Neuronal stem cell (in vitro differentiated cells): Measurements from ENCODE around the gene TAS1R2.

Experiments
- DNase-seq: peaks from one replicate; pipeline ENCODE4 v3.0.0-alpha.2; 2013; ENCODE audit warnings: low spot score
- H2AFZ ChIP-seq: one replicate; pipeline ENCODE4 v1.6.1; 2013; ENCODE audit warnings: mild to moderate bottlenecking, low read length, inconsistent platforms
- H2AK5ac ChIP-seq: 2 replicates; pipeline ENCODE4 v1.6.1; 2013; ENCODE audit warnings: low read depth, mild to moderate bottlenecking, inconsistent platforms, low read length, moderate library complexity, mixed read lengths
- H2BK120ac ChIP-seq: 2 replicates; pipeline ENCODE4 v1.6.1; 2013; ENCODE audit warnings: low read depth, mild to moderate bottlenecking, inconsistent platforms, low read length, moderate library complexity, mixed read lengths
- H2BK12ac ChIP-seq: one replicate; pipeline ENCODE4 v1.6.1; 2013; ENCODE audit warnings: low read length, inconsistent platforms
- H2BK15ac ChIP-seq: 2 replicates; pipeline ENCODE4 v1.6.1; 2013; ENCODE audit warnings: mild to moderate bottlenecking, low read length, inconsistent platforms, mixed read lengths
- H2BK5ac ChIP-seq: one replicate; pipeline ENCODE4 v1.6.1; 2013; ENCODE audit warnings: inconsistent platforms, mild to moderate bottlenecking, low read length, moderate library complexity
- H3K14ac ChIP-seq: one replicate; pipeline ENCODE4 v1.6.1; 2013; ENCODE audit warnings: low read length, inconsistent platforms
- H3K18ac ChIP-seq: 2 replicates; pipeline ENCODE4 v1.6.1; 2013; ENCODE audit warnings: low read length, inconsistent platforms
- H3K23ac ChIP-seq: 2 replicates; pipeline ENCODE4 v1.6.1; 2013; ENCODE audit warnings: low read depth, mild to moderate bottlenecking, mixed read lengths, low read length, inconsistent platforms; ENCODE audit not compliant: poor library complexity
- H3K27ac ChIP-seq: replicated peaks from 3 replicates; pipeline ENCODE4 v1.5.1; 2013; ENCODE audit warnings: low read length, inconsistent platforms
- H3K27me3 ChIP-seq, 3 experiments: 2 replicates each; pipeline ENCODE4 v1.6.1; 2013; ENCODE audit warnings: low read length in 3 of 3, mild to moderate bottlenecking in 2 of 3, inconsistent platforms in 1 of 3, low read depth in 1 of 3, mixed read lengths in 1 of 3, moderate library complexity in 1 of 3; ENCODE audit not compliant: control insufficient read depth in 3 of 3, insufficient read depth in 3 of 3
- H3K36me3 ChIP-seq, 2 donors: replicated peaks in 1 of 2; 2 replicates each; pipeline ENCODE4 v1.6.1; 2013; ENCODE audit warnings: low read length in 2 of 2; ENCODE audit not compliant: control insufficient read depth in 2 of 2, insufficient read depth in 2 of 2
- H3K4ac ChIP-seq: 2 replicates; pipeline ENCODE4 v1.6.1; 2013; ENCODE audit warnings: inconsistent platforms, mild to moderate bottlenecking, low read length, moderate library complexity
- H3K4me1 ChIP-seq, 2 donors: 1 replicate in 1 of 2; 2 replicates in 1 of 2; pipeline ENCODE4 v1.6.1; 2013; ENCODE audit warnings: low read length in 2 of 2, low read depth in 1 of 2; ENCODE audit not compliant: control insufficient read depth in 2 of 2, insufficient read depth in 1 of 2
- H3K4me2 ChIP-seq: one replicate; pipeline ENCODE4 v1.6.1; 2013; ENCODE audit warnings: mild to moderate bottlenecking, low read length, inconsistent platforms; ENCODE audit not compliant: insufficient read depth, poor library complexity, severe bottlenecking
- H3K4me3 ChIP-seq, 2 donors: 2 replicates each; pipeline ENCODE4 v1.5.1; 2013; ENCODE audit warnings: low read length in 2 of 2, mild to moderate bottlenecking in 2 of 2, inconsistent platforms in 1 of 2, moderate library complexity in 1 of 2
- H3K79me1 ChIP-seq: one replicate; pipeline ENCODE4 v1.6.1; 2013; ENCODE audit warnings: low read depth, mild to moderate bottlenecking, inconsistent platforms, low read length, moderate library complexity
- H3K9ac ChIP-seq: one replicate; pipeline ENCODE4 v1.6.1; 2013; ENCODE audit warnings: mild to moderate bottlenecking, low read depth, low read length, inconsistent platforms; ENCODE audit not compliant: poor library complexity
- H3K9me3 ChIP-seq, 2 donors: replicated peaks in 1 of 2; 2 replicates each; pipeline versions ENCODE3 to v1.6.1; 2013; ENCODE audit warnings: low read length in 2 of 2, mild to moderate bottlenecking in 2 of 2, inconsistent platforms in 1 of 2, low read depth in 1 of 2, mixed read lengths in 1 of 2, moderate library complexity in 1 of 2; ENCODE audit not compliant: control insufficient read depth in 2 of 2, insufficient read depth in 1 of 2
- H4K8ac ChIP-seq: one replicate; pipeline ENCODE4 v1.6.1; 2013; ENCODE audit warnings: low read depth, mild to moderate bottlenecking, inconsistent platforms, low read length, moderate library complexity
- H4K91ac ChIP-seq: one replicate; pipeline ENCODE4 v1.6.1; 2013; ENCODE audit warnings: low read length, low read depth, mild to moderate bottlenecking, inconsistent platforms; ENCODE audit not compliant: poor library complexity
- WGBS, 2 donors: extraction: QIAGEN DNeasy Blood & Tissue Kit; methylation state at CpG; one replicate each; pipeline ENCODE4 v1.1.7; 2013; ENCODE audit warnings: missing lambda C conversion rate in 2 of 2, mixed read lengths in 1 of 2; ENCODE audit not compliant: insufficient read length in 2 of 2, insufficient replicate concordance in 1 of 2; ENCODE audit errors: extremely low coverage in 2 of 2; 5-methylcytosine and 5-hydroxymethylcytosine counted together

Gene TAS1R2

DNA sequence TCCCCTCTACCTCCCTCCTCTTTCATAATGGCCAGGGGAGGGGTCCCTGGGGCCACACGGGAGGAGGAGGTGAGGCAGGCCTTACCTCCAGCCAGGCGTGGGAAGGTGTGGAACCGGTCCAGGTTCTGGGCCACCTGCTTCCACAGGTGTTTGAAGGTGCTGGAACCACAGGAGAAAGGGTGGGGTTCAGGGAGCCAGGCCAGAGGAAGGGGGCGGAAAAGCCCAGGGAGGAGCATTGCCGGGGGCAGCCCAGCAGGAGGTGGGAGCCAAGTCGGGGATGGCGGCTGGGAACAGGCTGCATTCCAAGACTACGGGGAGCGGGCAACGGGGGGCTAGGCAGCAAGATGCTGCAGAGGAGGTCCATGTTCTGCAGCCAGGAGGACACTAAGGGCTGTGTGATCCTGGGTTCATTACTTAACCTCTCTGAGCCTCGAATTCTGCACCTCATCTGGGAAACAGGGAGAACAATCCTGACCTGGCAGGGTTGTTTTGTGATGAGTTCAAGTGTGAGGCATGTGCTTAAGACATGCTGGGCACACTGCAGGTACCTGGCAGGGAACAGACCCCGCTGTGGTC, 19.8 kb upstream of the TAS1R2 start:
- Histone ChIP-seq H3K27me3 (no peaks in the 10 kb centered on the region), H4K91ac (no peak overlapping the region), H3K4ac (no peak overlapping the region), H3K9ac (no peak overlapping the region), H2BK12ac (no peak overlapping the region), H2BK5ac (no peak overlapping the region), H2BK120ac (no peak overlapping the region), H3K23ac (peak overlapping the region; percentile 38), H4K8ac (no peak overlapping the region), H3K79me1 (peaks cover 3% of the 10 kb centered on the region), H3K14ac (no peak overlapping the region), H2AK5ac (no peak overlapping the region), H2AFZ (no peak overlapping the region), H2BK15ac (no peak overlapping the region), H3K36me3 (peaks cover 4 to 9% of the 10 kb centered on the region in 2 donors), H3K4me1 (no peaks in the 10 kb centered on the region), H3K4me3 (no peak overlapping the region), H3K27ac (no peak overlapping the region), H3K9me3 (no peaks in the 10 kb centered on the region), H3K4me2 (no peak overlapping the region), H3K18ac (no peak overlapping the region)
- no peak for DNase-seq
- no CpG with 5 or more reads among the region's 12 CpGs for WGBS, 2 donors

DNA sequence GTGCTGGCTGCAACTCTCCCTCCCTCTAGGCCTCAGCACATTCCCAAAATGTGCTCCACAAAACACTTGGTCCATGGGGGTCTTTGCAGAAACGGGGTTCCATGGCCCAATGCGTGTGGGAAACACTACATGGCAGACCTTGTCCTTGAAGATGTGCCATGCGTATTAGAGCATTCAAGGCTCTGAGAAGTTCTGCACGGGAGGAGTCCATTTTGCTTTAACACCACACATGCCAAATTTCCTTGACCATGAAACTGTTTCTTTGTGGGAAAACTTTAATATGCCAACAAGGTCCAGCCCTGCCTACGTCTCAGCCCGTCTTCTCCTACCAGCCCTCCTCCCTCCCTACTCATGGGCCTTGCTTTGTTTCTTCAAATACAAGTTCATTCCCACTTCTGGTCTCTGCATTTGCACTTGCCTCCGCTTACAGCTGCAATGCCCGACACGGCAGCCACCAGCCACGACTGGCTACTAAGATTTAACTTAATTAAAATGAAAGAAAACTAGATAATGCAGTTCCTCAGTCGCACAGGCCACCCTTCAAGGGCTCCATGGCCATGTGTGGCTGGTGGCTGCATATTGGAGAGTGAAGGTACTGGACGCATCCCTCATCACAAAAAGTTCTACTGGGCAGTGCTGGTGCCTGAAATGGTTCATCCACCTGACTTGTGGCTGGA, 19.2 kb upstream of the TAS1R2 start:
- DNase-seq, result no peak
- no peaks in the 10 kb centered on the region for H3K9me3 ChIP-seq
- H3K4ac ChIP-seq, result no peak overlapping the region
- H3K79me1 ChIP-seq, result peaks cover 3% of the 10 kb centered on the region
- no peak overlapping the region for H2BK12ac ChIP-seq
- no peak overlapping the region for H3K4me3 ChIP-seq
- no peak overlapping the region for H4K91ac ChIP-seq
- no peak overlapping the region for H2AK5ac ChIP-seq
- H3K14ac ChIP-seq, result no peak overlapping the region
- H3K27ac ChIP-seq, result no peak overlapping the region
- H3K4me1 ChIP-seq, result no peaks in the 10 kb centered on the region
- H2BK5ac ChIP-seq, result no peak overlapping the region
- no peak overlapping the region for H2BK120ac ChIP-seq
- peaks cover 4 to 9% of the 10 kb centered on the region in 2 donors for H3K36me3 ChIP-seq
- no peaks in the 10 kb centered on the region for H3K27me3 ChIP-seq
- no CpG with 5 or more reads among the region's 12 CpGs for WGBS, 2 donors
- no peak overlapping the region for H4K8ac ChIP-seq
- H3K9ac ChIP-seq, result no peak overlapping the region
- H2BK15ac ChIP-seq, result no peak overlapping the region
- no peak overlapping the region for H3K23ac ChIP-seq
- no peak overlapping the region for H2AFZ ChIP-seq
- H3K4me2 ChIP-seq, result no peak overlapping the region
- H3K18ac ChIP-seq, result no peak overlapping the region

DNA sequence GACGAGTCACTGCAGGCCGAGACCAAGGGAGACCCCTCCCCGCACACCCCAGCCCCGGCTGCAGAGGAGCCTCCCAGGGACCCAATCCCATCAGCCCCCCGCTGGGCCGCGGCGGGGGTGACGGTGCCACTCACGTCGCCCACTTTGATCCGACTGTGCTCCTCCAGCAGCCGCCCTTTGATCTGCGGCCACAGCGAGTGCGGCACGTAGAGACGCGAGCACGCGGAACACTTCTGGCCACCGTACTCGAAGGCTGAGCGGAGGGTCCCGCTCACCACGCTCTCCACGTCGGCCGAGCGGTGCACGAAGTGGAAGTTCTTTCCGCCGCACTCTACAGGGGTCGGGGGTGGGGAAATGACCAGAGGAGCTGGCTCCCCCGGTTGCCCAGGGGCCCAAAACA, 17.8 kb upstream of the TAS1R2 start:
- H2BK15ac ChIP-seq, result no peak overlapping the region
- H2BK120ac ChIP-seq, result no peak overlapping the region
- H3K27me3 ChIP-seq, result no peaks in the 10 kb centered on the region
- no peaks in the 10 kb centered on the region for H3K4me1 ChIP-seq
- H3K36me3 ChIP-seq, result peaks cover 0 to 9% of the 10 kb centered on the region in 2 donors
- H3K9me3 ChIP-seq, result no peaks in the 10 kb centered on the region
- H3K23ac ChIP-seq, result no peak overlapping the region
- no peak overlapping the region for H3K4me3 ChIP-seq
- no peak overlapping the region for H4K8ac ChIP-seq
- H4K91ac ChIP-seq, result no peak overlapping the region
- no peak overlapping the region for H3K18ac ChIP-seq
- no peak for DNase-seq
- no peak overlapping the region for H2BK5ac ChIP-seq
- H3K9ac ChIP-seq, result no peak overlapping the region
- no peak overlapping the region for H3K4ac ChIP-seq
- no peak overlapping the region for H2AK5ac ChIP-seq
- no CpG with 5 or more reads among the region's 35 CpGs for WGBS, 2 donors
- peaks cover 3% of the 10 kb centered on the region for H3K79me1 ChIP-seq
- H2AFZ ChIP-seq, result no peak overlapping the region
- H3K14ac ChIP-seq, result no peak overlapping the region
- no peak overlapping the region for H3K4me2 ChIP-seq
- no peak overlapping the region for H2BK12ac ChIP-seq
- no peak overlapping the region for H3K27ac ChIP-seq

DNA sequence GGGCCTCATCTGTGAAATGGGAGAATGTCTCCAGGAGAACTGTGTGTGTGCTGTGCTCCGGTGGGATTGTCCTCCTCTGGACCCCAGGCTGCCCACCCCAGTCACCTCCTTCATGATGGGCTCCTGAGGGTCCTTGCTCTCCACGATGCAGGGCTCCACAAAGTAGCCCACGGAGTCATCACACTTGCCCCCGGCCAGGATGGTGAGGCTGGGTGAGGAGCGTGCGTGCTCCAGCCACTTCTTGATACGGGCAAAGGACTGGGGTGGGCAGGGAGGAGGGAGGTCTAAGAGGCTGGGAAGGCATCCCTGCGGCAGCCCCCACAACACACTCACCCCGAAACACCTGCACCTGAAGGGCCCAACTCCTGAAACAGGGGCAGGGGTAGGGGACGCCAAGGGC, 16.8 kb upstream of the TAS1R2 start:
- no peak overlapping the region for H3K4ac ChIP-seq
- no peak for DNase-seq
- H3K4me1 ChIP-seq, result no peaks in the 10 kb centered on the region
- no peak overlapping the region for H2BK5ac ChIP-seq
- no peak overlapping the region for H2BK15ac ChIP-seq
- H3K9ac ChIP-seq, result no peak overlapping the region
- no peaks in the 10 kb centered on the region for H3K27me3 ChIP-seq
- H2AK5ac ChIP-seq, result no peak overlapping the region
- H4K8ac ChIP-seq, result no peak overlapping the region
- no peak overlapping the region for H3K4me3 ChIP-seq
- no peak overlapping the region for H2AFZ ChIP-seq
- peaks cover 3% of the 10 kb centered on the region for H3K79me1 ChIP-seq
- no peak overlapping the region for H2BK12ac ChIP-seq
- H3K4me2 ChIP-seq, result no peak overlapping the region
- H3K18ac ChIP-seq, result no peak overlapping the region
- no peak overlapping the region for H4K91ac ChIP-seq
- peaks cover 0 to 6% of the 10 kb centered on the region in 2 donors for H3K36me3 ChIP-seq
- no peak overlapping the region for H2BK120ac ChIP-seq
- no CpG with 5 or more reads among the region's 10 CpGs for WGBS, 2 donors
- H3K23ac ChIP-seq, result no peak overlapping the region
- no peak overlapping the region for H3K27ac ChIP-seq
- no peak overlapping the region for H3K14ac ChIP-seq
- no peaks in the 10 kb centered on the region for H3K9me3 ChIP-seq
